HCT116 (cell line): ENCODE data around the gene BOD1L1.

Experiments
- CEBPB ChIP-seq: IDR thresholded peaks from 2 replicates; pipeline ENCODE4 v1.6.1; 2012; ENCODE audit warnings: low read depth
- EGR1 ChIP-seq: IDR thresholded peaks from 2 replicates; pipeline ENCODE4 v1.6.1; 2012; ENCODE audit warnings: low read depth
- ELF1 ChIP-seq: IDR thresholded peaks from 2 replicates; pipeline ENCODE4 v1.6.1; 2012; ENCODE audit warnings: low read depth, borderline replicate concordance
- EZH2 ChIP-seq: fragments of 200-600 bp; sonication (generic); IDR thresholded peaks from 2 replicates; pipeline ENCODE4 v1.6.1; 2017; ENCODE audit warnings: antibody characterized with exemption, mixed run types
- POLR2A ChIP-seq: IDR thresholded peaks from 2 replicates; pipeline ENCODE4 v1.7.0; 2011; ENCODE audit warnings: borderline replicate concordance; ENCODE audit not compliant: insufficient read depth, insufficient read length; ENCODE audit errors: extremely low read depth
- POLR2AphosphoS5 ChIP-seq: IDR thresholded peaks from 2 replicates; pipeline ENCODE4 v1.6.1; 2011; ENCODE audit warnings: mild to moderate bottlenecking, low read depth, low read length, moderate library complexity
- RAD21 ChIP-seq: IDR thresholded peaks from 2 replicates; pipeline ENCODE4 v1.6.1; 2012; ENCODE audit warnings: low read depth, mild to moderate bottlenecking
- SIN3A ChIP-seq: IDR thresholded peaks from 2 replicates; pipeline ENCODE4 v1.6.1; 2012; ENCODE audit warnings: low read depth
- YY1 ChIP-seq: IDR thresholded peaks from 2 replicates; pipeline ENCODE4 v1.6.1; 2011; ENCODE audit warnings: low read length, low read depth, moderate library complexity, mild to moderate bottlenecking; ENCODE audit not compliant: insufficient replicate concordance; ENCODE audit errors: extremely low read depth
- ZFX ChIP-seq: fragments of 450-650 bp; IDR thresholded peaks from 2 replicates; pipeline ENCODE4 v1.6.1; 2017
- TF ChIP-seq, protein P1 (sequence below), 3 experiments: fragments of 200-600 bp in 1 of 3; sonication (generic) in 1 of 3; IDR thresholded peaks in 2 of 3; conservative IDR thresholded peaks in 1 of 3; 2 replicates each; pipeline ENCODE4 v1.5.1; 2012 to 2017; ENCODE audit warnings: low read depth in 2 of 3, low read length in 2 of 3, antibody characterized with exemption in 1 of 3, borderline replicate concordance in 1 of 3, control low read depth in 1 of 3, mild to moderate bottlenecking in 1 of 3, mixed read lengths in 1 of 3, mixed run types in 1 of 3, moderate library complexity in 1 of 3; ENCODE audit not compliant: insufficient read depth in 1 of 3
- TF ChIP-seq, protein P2 (sequence below): IDR thresholded peaks from 2 replicates; pipeline ENCODE4 v1.6.1; 2012; ENCODE audit warnings: low read depth

DNA sequence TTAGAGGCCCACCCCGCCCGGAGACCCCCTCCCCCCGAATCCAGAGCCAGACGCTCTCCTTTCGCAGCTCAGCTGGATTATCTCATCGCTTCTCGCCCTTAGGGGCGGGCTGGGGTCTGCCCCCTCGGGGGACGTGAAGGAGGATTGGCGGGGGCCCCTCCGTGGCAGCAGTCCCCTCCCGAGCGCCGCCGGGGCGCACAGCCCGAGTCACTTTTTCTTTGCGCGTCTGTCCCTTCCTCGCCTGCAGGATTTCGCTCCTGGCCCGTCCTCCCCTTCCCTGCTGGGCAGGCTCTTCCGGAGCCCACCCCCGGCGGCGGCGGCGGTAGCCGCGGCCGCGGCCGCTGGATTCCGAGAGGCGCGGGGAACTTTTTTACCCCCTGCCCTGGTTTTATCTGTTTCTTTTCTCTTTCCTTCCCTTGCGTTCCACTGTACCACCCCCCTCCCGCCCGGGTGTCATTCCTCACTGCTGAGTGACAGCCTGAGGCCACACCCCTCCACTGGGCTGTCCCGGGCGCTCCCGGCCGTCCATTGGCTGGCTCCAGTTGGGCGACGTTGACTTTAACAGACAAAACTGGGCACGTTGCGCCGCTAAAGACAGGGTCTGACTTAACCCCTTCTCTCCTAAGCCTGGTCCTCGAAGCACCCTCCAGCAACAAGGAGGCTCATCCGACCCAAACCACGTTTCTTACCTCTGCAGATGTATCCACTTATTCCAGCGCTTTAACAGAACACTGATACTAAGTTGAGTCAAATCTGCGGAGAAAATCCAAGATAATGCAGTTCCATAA is 82.7 kb downstream of the BOD1L1 start:
- TF ChIP-seq YY1 (no peak), ZFX (no peak), CEBPB (no peak), SIN3A (no peak), RAD21 (no peak), POLR2AphosphoS5 (no peak; the same call in 1 of the 2 replicates), EGR1 (no peak), EZH2 (no peak), ELF1 (no peak), POLR2A (no peak)
- TF ChIP-seq, protein P1, sequence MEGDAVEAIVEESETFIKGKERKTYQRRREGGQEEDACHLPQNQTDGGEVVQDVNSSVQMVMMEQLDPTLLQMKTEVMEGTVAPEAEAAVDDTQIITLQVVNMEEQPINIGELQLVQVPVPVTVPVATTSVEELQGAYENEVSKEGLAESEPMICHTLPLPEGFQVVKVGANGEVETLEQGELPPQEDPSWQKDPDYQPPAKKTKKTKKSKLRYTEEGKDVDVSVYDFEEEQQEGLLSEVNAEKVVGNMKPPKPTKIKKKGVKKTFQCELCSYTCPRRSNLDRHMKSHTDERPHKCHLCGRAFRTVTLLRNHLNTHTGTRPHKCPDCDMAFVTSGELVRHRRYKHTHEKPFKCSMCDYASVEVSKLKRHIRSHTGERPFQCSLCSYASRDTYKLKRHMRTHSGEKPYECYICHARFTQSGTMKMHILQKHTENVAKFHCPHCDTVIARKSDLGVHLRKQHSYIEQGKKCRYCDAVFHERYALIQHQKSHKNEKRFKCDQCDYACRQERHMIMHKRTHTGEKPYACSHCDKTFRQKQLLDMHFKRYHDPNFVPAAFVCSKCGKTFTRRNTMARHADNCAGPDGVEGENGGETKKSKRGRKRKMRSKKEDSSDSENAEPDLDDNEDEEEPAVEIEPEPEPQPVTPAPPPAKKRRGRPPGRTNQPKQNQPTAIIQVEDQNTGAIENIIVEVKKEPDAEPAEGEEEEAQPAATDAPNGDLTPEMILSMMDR (IDR thresholded peaks at IDR 0.05 in 2 of 3, conservative IDR thresholded peaks at IDR 0.05 in 1 of 3; ENCODE audit: borderline replicate concordance in 1 of 3, insufficient read depth in 1 of 3, low read depth in 2 of 3, low read length in 2 of 3): no peak
- TF ChIP-seq, protein P2, sequence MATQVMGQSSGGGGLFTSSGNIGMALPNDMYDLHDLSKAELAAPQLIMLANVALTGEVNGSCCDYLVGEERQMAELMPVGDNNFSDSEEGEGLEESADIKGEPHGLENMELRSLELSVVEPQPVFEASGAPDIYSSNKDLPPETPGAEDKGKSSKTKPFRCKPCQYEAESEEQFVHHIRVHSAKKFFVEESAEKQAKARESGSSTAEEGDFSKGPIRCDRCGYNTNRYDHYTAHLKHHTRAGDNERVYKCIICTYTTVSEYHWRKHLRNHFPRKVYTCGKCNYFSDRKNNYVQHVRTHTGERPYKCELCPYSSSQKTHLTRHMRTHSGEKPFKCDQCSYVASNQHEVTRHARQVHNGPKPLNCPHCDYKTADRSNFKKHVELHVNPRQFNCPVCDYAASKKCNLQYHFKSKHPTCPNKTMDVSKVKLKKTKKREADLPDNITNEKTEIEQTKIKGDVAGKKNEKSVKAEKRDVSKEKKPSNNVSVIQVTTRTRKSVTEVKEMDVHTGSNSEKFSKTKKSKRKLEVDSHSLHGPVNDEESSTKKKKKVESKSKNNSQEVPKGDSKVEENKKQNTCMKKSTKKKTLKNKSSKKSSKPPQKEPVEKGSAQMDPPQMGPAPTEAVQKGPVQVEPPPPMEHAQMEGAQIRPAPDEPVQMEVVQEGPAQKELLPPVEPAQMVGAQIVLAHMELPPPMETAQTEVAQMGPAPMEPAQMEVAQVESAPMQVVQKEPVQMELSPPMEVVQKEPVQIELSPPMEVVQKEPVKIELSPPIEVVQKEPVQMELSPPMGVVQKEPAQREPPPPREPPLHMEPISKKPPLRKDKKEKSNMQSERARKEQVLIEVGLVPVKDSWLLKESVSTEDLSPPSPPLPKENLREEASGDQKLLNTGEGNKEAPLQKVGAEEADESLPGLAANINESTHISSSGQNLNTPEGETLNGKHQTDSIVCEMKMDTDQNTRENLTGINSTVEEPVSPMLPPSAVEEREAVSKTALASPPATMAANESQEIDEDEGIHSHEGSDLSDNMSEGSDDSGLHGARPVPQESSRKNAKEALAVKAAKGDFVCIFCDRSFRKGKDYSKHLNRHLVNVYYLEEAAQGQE: no peak
